ENCODE data around the gene SIX3.

Gene SIX3

GRCh38 chr2:44931198-44931780, 10.2 kb upstream of the SIX3 start:
- no peak for DNase-seq

GRCh38 chr2:44932079-44932478, 9.4 kb upstream of the SIX3 start:
- DNase-seq: no peak

- no peak for DNase-seq
Observed at GRCh38 chr2:44932564-44933392, 8.7 kb upstream of the SIX3 start.

GRCh38 chr2:44933434-44933951, 8.0 kb upstream of the SIX3 start:
- no peak for DNase-seq

- no peak for DNase-seq
Observed at GRCh38 chr2:44934038-44934982, 7.2 kb upstream of the SIX3 start.

GRCh38 chr2:44934983-44935728, 6.3 kb upstream of the SIX3 start:
- no peak for DNase-seq

GRCh38 chr2:44935729-44936098, 5.8 kb upstream of the SIX3 start:
- no peak for DNase-seq

GRCh38 chr2:44936275-44936674, 5.2 kb upstream of the SIX3 start:
- DNase-seq: no peak

GRCh38 chr2:44936715-44937687, 4.5 kb upstream of the SIX3 start:
- DNase-seq: no peak

GRCh38 chr2:44937688-44938240, 3.7 kb upstream of the SIX3 start:
- no peak for DNase-seq

GRCh38 chr2:44938287-44939105, 3.0 kb upstream of the SIX3 start:
- no peak for DNase-seq

GRCh38 chr2:44939106-44940048, 2.1 kb upstream of the SIX3 start:
- no peak for DNase-seq

GRCh38 chr2:44940049-44940494, 1.4 kb upstream of the SIX3 start:
- no peak for DNase-seq

- no peak for DNase-seq
Observed at GRCh38 chr2:44940732-44941464, 604 bp upstream of the SIX3 start.

- DNase-seq: no peak
Observed at GRCh38 chr2:44942304-44943030, 965 bp downstream of the SIX3 start.

GRCh38 chr2:44943031-44943692, 1.7 kb downstream of the SIX3 start:
- no peak for DNase-seq

GRCh38 chr2:44943693-44944101, 2.2 kb downstream of the SIX3 start:
- no peak for DNase-seq

Data from activated CD4-positive, alpha-beta T cell treated with anti-CD3 and anti-CD28 coated beads for 4 hours (primary cell).